GM12874 (cell line): ENCODE measurements around the gene STEAP1.

ENCODE experiments used
- TF ChIP-seq, protein P1 (sequence below): IDR thresholded peaks from 2 replicates; pipeline ENCODE4 v1.5.1; 2011; ENCODE audit warnings: low read depth, mild to moderate bottlenecking, control low read depth, low read length, moderate library complexity; ENCODE audit not compliant: insufficient read depth

Gene STEAP1

DNA sequence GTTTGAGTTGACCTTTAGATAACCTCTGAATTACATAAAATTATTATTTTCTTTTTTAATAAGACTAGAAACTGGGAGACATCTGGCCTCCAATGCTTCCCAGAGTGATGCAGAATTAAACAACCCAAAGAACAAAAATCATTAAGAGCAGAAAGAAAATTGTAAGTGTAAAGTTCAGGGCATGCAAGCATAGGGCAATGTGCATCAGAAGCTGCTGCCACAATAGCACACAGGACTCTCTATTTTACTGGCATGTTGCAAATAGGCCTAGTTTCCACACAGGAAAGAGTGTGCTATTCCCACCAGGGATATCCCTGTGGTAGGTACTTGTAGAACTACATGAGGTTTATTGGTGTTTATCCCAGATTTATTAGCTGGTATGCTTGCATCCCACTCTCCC is 36.7 kb downstream of the STEAP1 start:
- TF ChIP-seq, protein P1, sequence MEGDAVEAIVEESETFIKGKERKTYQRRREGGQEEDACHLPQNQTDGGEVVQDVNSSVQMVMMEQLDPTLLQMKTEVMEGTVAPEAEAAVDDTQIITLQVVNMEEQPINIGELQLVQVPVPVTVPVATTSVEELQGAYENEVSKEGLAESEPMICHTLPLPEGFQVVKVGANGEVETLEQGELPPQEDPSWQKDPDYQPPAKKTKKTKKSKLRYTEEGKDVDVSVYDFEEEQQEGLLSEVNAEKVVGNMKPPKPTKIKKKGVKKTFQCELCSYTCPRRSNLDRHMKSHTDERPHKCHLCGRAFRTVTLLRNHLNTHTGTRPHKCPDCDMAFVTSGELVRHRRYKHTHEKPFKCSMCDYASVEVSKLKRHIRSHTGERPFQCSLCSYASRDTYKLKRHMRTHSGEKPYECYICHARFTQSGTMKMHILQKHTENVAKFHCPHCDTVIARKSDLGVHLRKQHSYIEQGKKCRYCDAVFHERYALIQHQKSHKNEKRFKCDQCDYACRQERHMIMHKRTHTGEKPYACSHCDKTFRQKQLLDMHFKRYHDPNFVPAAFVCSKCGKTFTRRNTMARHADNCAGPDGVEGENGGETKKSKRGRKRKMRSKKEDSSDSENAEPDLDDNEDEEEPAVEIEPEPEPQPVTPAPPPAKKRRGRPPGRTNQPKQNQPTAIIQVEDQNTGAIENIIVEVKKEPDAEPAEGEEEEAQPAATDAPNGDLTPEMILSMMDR, result no peak

DNA sequence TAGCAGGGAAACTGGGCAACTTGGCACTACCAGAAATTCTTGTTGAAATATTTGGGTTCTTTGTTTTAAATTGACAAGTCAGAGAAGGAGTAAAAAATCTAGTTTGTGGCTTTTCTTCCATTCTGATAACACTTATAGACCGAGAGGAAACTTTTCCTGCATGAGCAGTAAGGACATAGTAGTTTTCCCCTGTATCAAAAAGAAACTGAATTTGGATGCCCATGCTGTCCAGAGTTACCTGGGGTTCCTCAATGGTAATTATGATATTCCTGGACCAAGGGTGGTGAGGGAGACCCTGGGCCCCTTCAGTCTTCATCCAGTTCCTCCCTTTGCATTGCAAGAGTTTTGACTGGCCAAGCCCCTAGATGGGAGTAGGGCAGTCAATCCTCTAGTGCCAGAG is 37.4 kb downstream of the STEAP1 start:
- TF ChIP-seq, protein P1, result no peak

DNA sequence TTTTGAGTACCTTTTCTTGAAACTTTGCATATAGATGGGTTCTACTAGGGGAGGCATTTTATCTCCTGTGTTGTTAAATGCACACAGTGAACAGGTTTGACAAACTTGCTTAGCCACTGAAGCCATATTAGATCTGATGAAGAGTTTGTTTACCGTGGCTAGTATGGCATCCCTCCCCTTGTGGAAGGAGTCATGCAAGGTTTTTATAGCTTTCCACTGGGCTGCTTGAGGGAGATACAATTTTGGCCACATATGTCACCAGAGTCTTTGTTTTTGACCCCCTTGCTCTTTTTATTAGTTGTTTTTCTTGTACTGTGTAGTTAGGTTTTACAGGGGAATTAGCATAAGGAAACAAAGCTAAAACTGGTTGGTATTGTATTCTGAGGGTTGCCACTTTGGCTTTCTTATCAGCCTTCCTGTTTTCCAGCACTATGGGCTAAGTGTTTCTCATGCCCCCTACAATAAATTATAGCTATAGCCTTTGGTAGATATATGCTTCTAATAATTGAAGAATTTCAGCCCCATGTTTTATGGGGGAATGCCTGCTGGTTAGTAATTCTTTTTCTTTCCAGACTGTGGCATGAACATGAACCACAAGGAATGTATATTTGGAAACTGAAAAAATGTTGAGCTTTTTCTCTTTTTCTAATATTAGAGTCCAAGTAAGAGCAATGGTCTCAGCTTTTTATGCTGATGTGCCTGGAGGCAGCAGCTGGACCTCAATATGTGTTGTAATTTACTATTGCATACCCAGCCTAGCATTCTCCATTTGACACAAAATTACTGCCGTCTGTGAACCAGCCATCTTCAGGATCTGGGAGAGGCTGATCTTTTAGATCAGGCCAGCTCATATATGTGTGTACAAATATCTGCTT is 38.8 kb downstream of the STEAP1 start:
- TF ChIP-seq, protein P1, result no peak

DNA sequence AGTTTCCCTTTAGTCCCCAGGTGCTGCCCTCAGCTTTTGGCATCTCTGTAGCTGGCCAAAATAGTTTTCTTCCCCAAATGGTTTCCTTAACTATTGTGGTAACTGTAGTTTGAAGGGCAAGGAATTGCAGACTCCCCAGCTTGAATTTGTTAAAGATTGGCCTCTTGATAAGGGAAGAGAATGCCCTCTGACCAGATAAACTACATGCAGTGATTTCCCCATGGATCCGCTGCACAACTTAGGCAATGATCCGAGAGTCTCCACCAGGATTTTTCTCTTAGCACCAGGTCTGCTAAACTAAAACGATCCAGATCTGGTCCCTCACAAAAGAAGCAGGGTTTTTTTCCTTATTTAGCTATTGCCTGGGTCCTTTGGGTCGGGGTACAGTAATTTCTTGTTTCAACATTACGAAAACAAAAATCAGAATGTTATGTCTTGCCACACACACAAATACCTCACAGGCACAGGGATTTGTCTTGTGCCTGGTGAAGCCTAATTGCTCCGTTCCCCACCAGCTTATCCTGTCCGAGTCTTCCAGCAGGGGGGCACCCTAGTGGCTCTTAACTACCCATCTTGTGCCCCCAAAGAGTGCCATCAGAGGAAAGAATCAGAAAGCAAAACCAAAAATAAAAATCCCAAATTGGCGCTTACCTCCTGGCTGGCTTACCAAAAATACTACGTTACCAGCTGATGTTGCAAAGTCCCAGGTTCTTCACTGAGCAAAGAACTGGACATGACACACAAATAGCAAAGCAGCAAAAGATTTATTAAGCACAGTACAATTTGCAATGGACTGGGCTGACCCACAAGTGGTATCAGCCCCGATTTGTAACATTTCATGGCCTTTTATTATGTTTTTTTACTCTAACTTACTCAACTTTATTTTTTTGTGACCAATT is 40.9 kb downstream of the STEAP1 start:
- TF ChIP-seq, protein P1, result no peak

DNA sequence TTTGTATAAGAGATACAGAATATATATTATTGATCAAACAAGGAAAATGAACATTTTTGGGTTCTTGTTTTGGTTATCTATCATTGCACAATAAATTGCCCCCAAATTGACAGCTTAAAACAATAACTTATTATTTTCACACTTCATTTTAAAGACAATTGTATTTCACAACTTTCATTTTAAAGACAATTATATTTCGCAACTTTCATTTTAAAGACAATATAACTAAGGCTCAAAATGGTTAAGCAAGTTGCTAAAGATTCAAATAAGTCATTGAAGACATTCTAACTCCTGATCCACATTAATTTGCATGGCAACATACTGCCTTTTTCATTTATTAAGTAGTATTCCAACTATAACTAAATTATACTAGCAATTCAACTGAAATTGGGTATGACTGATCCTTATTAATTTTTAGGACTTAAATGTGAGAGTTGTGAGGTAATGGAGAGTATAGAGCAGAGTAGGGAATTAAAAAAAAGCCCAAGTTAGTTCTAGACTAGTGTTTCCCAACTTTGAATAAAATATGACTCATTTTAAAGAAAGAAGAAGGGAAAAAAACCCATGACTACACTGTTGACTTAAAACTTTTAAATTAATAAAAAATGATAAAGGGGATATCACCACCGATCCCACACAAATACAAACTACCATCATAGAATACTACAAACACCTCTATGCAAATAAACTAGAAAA is 47.4 kb downstream of the STEAP1 start:
- TF ChIP-seq, protein P1, result no peak

DNA sequence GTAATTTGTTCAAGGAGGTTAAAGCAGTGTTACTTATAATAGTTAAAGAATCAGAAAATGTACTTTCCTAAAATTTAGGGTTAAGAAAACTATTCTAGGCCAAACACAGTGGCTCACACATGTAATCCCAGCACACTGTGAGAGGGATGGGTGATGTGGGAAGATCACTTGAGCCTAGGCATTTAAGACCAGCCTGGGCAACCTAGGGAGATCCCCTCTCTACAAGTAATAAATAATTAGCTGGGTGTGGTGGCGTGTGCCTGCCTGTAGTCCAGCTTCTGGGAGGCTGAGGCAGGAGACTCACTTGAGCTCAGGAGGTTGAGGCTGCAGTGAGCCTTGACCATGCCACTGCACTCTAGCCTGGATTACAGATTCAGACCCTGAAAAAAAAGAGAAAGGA is 53.7 kb downstream of the STEAP1 start:
- TF ChIP-seq, protein P1, result no peak

DNA sequence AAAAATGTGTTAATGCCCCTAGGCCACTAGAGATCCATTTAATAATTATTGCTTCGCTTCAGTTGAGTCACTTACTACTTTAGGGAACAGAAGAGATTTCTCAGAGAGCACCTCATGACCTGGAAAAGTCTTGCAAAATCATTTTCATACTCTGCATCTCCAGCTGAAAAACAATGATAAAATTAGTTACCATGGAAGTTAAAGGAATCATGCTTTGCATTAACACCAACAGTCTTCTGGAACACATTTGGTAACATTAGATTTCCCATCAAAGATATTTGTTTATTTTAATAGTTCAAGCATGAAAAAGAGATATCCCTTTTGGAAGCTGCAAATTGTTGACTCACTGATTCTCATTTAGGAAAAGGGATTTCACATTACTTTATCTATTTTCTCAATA is 55.5 kb downstream of the STEAP1 start:
- TF ChIP-seq, protein P1, result no peak
